Measurements from ENCODE around the gene ITGA11. TPM values are rescaled to one million over a fixed set of nuclear protein-coding genes. Genes with fewer than 3 reads are reported as not detected.

Gene ITGA11
- total RNA-seq, 1 donor from 2014 or later, result 7.1 TPM

GRCh38 chr15:68428431-68428940, 3.5 kb downstream of the ITGA11 start:
- peaks cover 23% of the 10 kb centered on the region for H3K27me3 ChIP-seq
- TF ChIP-seq CTCF (IDR thresholded peaks at IDR 0.05), result no peak
- no peak for DNase-seq
- H3K36me3 ChIP-seq, result no peaks in the 10 kb centered on the region
- H3K9me3 ChIP-seq, result no peaks in the 10 kb centered on the region
- no peak overlapping the region for H3K4me3 ChIP-seq
- intact Hi-C loops (cut with DNase I), result no loop called here
- no peak for ATAC-seq
- H3K27ac ChIP-seq, result no peak overlapping the region
- H3K4me1 ChIP-seq, result peaks cover 11% of the 10 kb centered on the region

GRCh38 chr15:68427963-68428362, 4.0 kb downstream of the ITGA11 start:
- Histone ChIP-seq H3K4me1 (peaks cover 11% of the 10 kb centered on the region), H3K9me3 (no peaks in the 10 kb centered on the region), H3K27ac (no peak overlapping the region), H3K36me3 (no peaks in the 10 kb centered on the region), H3K4me3 (no peak overlapping the region), H3K27me3 (peaks cover 23% of the 10 kb centered on the region)
- DNase-seq (no peak), ATAC-seq (no peak)
- intact Hi-C loops (cut with DNase I), result no loop called here
- TF ChIP-seq CTCF (IDR thresholded peaks at IDR 0.05), result no peak

- intact Hi-C loops (cut with DNase I), result no loop called here
- H3K36me3 ChIP-seq, result no peaks in the 10 kb centered on the region
- H3K4me1 ChIP-seq, result peaks cover 11% of the 10 kb centered on the region
- no peak overlapping the region for H3K27ac ChIP-seq
- H3K27me3 ChIP-seq, result peaks cover 17% of the 10 kb centered on the region
- no peaks in the 10 kb centered on the region for H3K9me3 ChIP-seq
- no peak for TF ChIP-seq CTCF (IDR thresholded peaks at IDR 0.05)
- H3K4me3 ChIP-seq, result no peak overlapping the region
- no peak for DNase-seq
- ATAC-seq, result no peak
Observed at GRCh38 chr15:68427366-68427765, 4.6 kb downstream of the ITGA11 start.

- ATAC-seq (no peak), DNase-seq (no peak)
- no peaks in the 10 kb centered on the region for H3K9me3 ChIP-seq
- intact Hi-C loops (cut with DNase I), result no loop called here
- peaks cover 7% of the 10 kb centered on the region for H3K27me3 ChIP-seq
- no peak for TF ChIP-seq CTCF (IDR thresholded peaks at IDR 0.05)
- no peak overlapping the region for H3K27ac ChIP-seq
- H3K36me3 ChIP-seq, result no peaks in the 10 kb centered on the region
- H3K4me1 ChIP-seq, result no peaks in the 10 kb centered on the region
- H3K4me3 ChIP-seq, result no peak overlapping the region
Observed at GRCh38 chr15:68426116-68426515, 5.8 kb downstream of the ITGA11 start.

- H3K27me3 ChIP-seq, result peaks cover under 1% of the 10 kb centered on the region
- no peaks in the 10 kb centered on the region for H3K4me1 ChIP-seq
- no peak overlapping the region for H3K4me3 ChIP-seq
- H3K36me3 ChIP-seq, result no peaks in the 10 kb centered on the region
- intact Hi-C loops (cut with DNase I), result no loop called here
- DNase-seq (no peak), ATAC-seq (no peak)
- TF ChIP-seq CTCF (IDR thresholded peaks at IDR 0.05), result no peak
- H3K27ac ChIP-seq, result no peak overlapping the region
- H3K9me3 ChIP-seq, result no peaks in the 10 kb centered on the region
Observed at GRCh38 chr15:68425428-68426060, 6.4 kb downstream of the ITGA11 start.
